Liver (tissue), 9 donors: Measurements from ENCODE around the gene RPS17. TPM values are rescaled to one million over a fixed set of nuclear protein-coding genes. Genes with fewer than 3 reads are reported as not detected.

Experiments used
- DNase-seq: peaks from one replicate; pipeline ENCODE4 v3.0.0-alpha.2; 2017; ENCODE audit warnings: low spot score
- H3K27ac ChIP-seq, 2 donors: one replicate each; pipeline ENCODE4 v1.7.0; 2013; ENCODE audit warnings: inconsistent platforms in 2 of 2, low read length in 2 of 2, control low read depth in 1 of 2, low read depth in 1 of 2, mild to moderate bottlenecking in 1 of 2
- H3K27me3 ChIP-seq, 4 donors: one replicate each; pipeline versions ENCODE4 v1.6.1 to v1.7.0; 2013; ENCODE audit warnings: low read length in 3 of 4, inconsistent platforms in 1 of 4, mild to moderate bottlenecking in 1 of 4, moderate library complexity in 1 of 4; ENCODE audit not compliant: control insufficient read depth in 4 of 4, insufficient read depth in 4 of 4
- H3K36me3 ChIP-seq, 4 donors: one replicate each; pipeline versions ENCODE4 v1.6.1 to v1.7.0; 2013; ENCODE audit warnings: low read length in 3 of 4, mild to moderate bottlenecking in 3 of 4, low read depth in 1 of 4, moderate library complexity in 1 of 4; ENCODE audit not compliant: control insufficient read depth in 4 of 4, insufficient read depth in 3 of 4
- H3K4me1 ChIP-seq, 4 donors: one replicate each; pipeline versions ENCODE4 v1.6.1 to v1.7.0; 2013; ENCODE audit warnings: low read length in 3 of 4, mild to moderate bottlenecking in 3 of 4, moderate library complexity in 1 of 4; ENCODE audit not compliant: control insufficient read depth in 4 of 4, insufficient read depth in 4 of 4
- H3K4me3 ChIP-seq, 3 donors: one replicate each; pipeline versions ENCODE4 v1.6.1 to v1.7.0; 2013; ENCODE audit warnings: low read length in 3 of 3, control low read depth in 1 of 3, low read depth in 1 of 3, mild to moderate bottlenecking in 1 of 3
- H3K9ac ChIP-seq, 2 donors: one replicate each; pipeline ENCODE4 v1.7.0; 2013; ENCODE audit warnings: low read length in 2 of 2, mild to moderate bottlenecking in 2 of 2, moderate library complexity in 2 of 2, control low read depth in 1 of 2, low read depth in 1 of 2
- H3K9me3 ChIP-seq, 4 donors: one replicate each; pipeline versions ENCODE4 v1.6.1 to v1.7.0; 2013; ENCODE audit warnings: low read length in 3 of 4; ENCODE audit not compliant: control insufficient read depth in 4 of 4
- CTCF ChIP-seq: fragments of 150-350 bp; IDR thresholded peaks from 2 replicates; pipeline ENCODE4 v1.5.1; 2017; ENCODE audit warnings: improper control_type of control experiment, low read depth, low read length; ENCODE audit not compliant: missing input control
- EGR1 ChIP-seq, 2 donors: IDR thresholded peaks; 2 replicates each; pipeline ENCODE4 v1.6.1; 2016 to 2018; ENCODE audit warnings: antibody characterized with exemption in 2 of 2, low read depth in 2 of 2
- FOXA1 ChIP-seq: IDR thresholded peaks from 2 replicates; pipeline ENCODE4 v1.6.1; 2016; ENCODE audit warnings: antibody characterized with exemption
- FOXA2 ChIP-seq: IDR thresholded peaks from 2 replicates; pipeline ENCODE4 v1.6.1; 2016; ENCODE audit warnings: antibody characterized with exemption
- GABPA ChIP-seq, 2 donors: IDR thresholded peaks in 1 of 2; conservative IDR thresholded peaks in 1 of 2; 2 replicates each; pipeline ENCODE4 v1.6.1; 2016; ENCODE audit warnings: antibody characterized with exemption in 2 of 2, mild to moderate bottlenecking in 1 of 2, moderate library complexity in 1 of 2
- HNF4A ChIP-seq, 2 donors: conservative IDR thresholded peaks; 2 replicates each; pipeline ENCODE4 v1.6.1; 2016; ENCODE audit warnings: antibody characterized with exemption in 2 of 2, mild to moderate bottlenecking in 2 of 2
- HNF4G ChIP-seq: IDR thresholded peaks from 2 replicates; pipeline ENCODE4 v1.6.1; 2016; ENCODE audit warnings: antibody characterized with exemption
- JUND ChIP-seq, 2 donors: IDR thresholded peaks; 2 replicates each; pipeline ENCODE4 v1.6.1; 2016; ENCODE audit warnings: antibody characterized with exemption in 2 of 2
- MAX ChIP-seq: IDR thresholded peaks from 2 replicates; pipeline ENCODE4 v1.6.1; 2016; ENCODE audit warnings: antibody characterized with exemption
- NR2F2 ChIP-seq: IDR thresholded peaks from 2 replicates; pipeline ENCODE4 v1.6.1; 2016; ENCODE audit warnings: antibody characterized with exemption
- RAD21 ChIP-seq, 2 donors: IDR thresholded peaks; 2 replicates each; pipeline ENCODE4 v1.6.1; 2016; ENCODE audit warnings: antibody characterized with exemption in 2 of 2, mild to moderate bottlenecking in 2 of 2
- REST ChIP-seq: IDR thresholded peaks from 2 replicates; pipeline ENCODE4 v1.6.1; 2016; ENCODE audit warnings: antibody characterized with exemption, mild to moderate bottlenecking
- RXRA ChIP-seq, 2 donors: IDR thresholded peaks; 2 replicates each; pipeline ENCODE4 v1.6.1; 2017 to 2018; ENCODE audit warnings: antibody characterized with exemption in 2 of 2, mild to moderate bottlenecking in 1 of 2
- SP1 ChIP-seq: IDR thresholded peaks from 2 replicates; pipeline ENCODE4 v1.6.1; 2018; ENCODE audit warnings: antibody characterized with exemption, mild to moderate bottlenecking
- TAF1 ChIP-seq: conservative IDR thresholded peaks from 2 replicates; pipeline ENCODE4 v1.6.1; 2016; ENCODE audit warnings: antibody characterized with exemption, mild to moderate bottlenecking
- YY1 ChIP-seq: IDR thresholded peaks from 2 replicates; pipeline ENCODE4 v1.6.1; 2016; ENCODE audit warnings: antibody characterized with exemption, mild to moderate bottlenecking
- WGBS: extraction: QIAGEN DNeasy Blood & Tissue Kit; methylation state at CpG from one replicate; pipeline ENCODE4 v1.1.7; 2013; 5-methylcytosine and 5-hydroxymethylcytosine counted together
- polyA plus RNA-seq, 2 donors: library from polyadenylated mRNA; stranded (reverse) in 1 of 2; unstranded in 1 of 2; fragments of 200-250 nt in 1 of 2; fragments of >200 nt in 1 of 2; fragmentation: Nextera tagmentation in 1 of 2; extraction: Ambion mirVana in 1 of 2; gene quantifications; one replicate each; pipeline versions ENCODE4 v1.2.1 to v1.2.3, GENCODE V29; 2013 to 2015
- total RNA-seq, 2 donors: library from RNA; depleted of rRNA; stranded (reverse); fragments of >200 nt; gene quantifications; one replicate each; pipeline ENCODE4 v1.2.3, GENCODE V29; 2014
- TF ChIP-seq, protein P1 (sequence below): IDR thresholded peaks from 2 replicates; pipeline ENCODE4 v1.6.1; 2016; ENCODE audit warnings: antibody characterized with exemption
- TF ChIP-seq, protein P2 (sequence below): IDR thresholded peaks from 2 replicates; pipeline ENCODE4 v1.6.1; 2016; ENCODE audit warnings: antibody characterized with exemption
- donor health status: healthy.
- donor health status: healthy.
- donor health status: healthy.
- donor health status: healthy.
- donor health status: healthy.

RPS17 gene
- total and polyA plus RNA-seq, 4 donors, result 283 to 1,607 (median 689) TPM

- no peak overlapping the region for H3K4me3 ChIP-seq
- TF ChIP-seq RXRA (IDR thresholded peaks at IDR 0.05), result no peak
- H3K9ac ChIP-seq, result no peak overlapping the region
- DNase-seq, result no peak
- no peak overlapping the region for H3K27ac ChIP-seq
- no peaks in the 10 kb centered on the region for H3K4me1 ChIP-seq
- 69% methylated on average over 5 of the region's 5 CpGs for WGBS
- no peaks in the 10 kb centered on the region for H3K9me3 ChIP-seq
- H3K36me3 ChIP-seq, result no peaks in the 10 kb centered on the region
- H3K27me3 ChIP-seq, result no peaks in the 10 kb centered on the region
Measured at GRCh38 chr15:82551646-82552247, 11.5 kb upstream of the RPS17 start.

- Histone ChIP-seq H3K4me3 (no peak overlapping the region), H3K27ac (no peak overlapping the region), H3K9me3 (no peaks in the 10 kb centered on the region), H3K9ac (no peak overlapping the region), H3K36me3 (no peaks in the 10 kb centered on the region), H3K27me3 (no peaks in the 10 kb centered on the region), H3K4me1 (no peaks in the 10 kb centered on the region)
- WGBS, result 92% methylated on average over 9 of the region's 9 CpGs
- DNase-seq, result no peak
- TF ChIP-seq FOXA1, result no peak
- TF ChIP-seq RAD21 (IDR thresholded peaks at IDR 0.05), result no peak
- TF ChIP-seq, protein P1, sequence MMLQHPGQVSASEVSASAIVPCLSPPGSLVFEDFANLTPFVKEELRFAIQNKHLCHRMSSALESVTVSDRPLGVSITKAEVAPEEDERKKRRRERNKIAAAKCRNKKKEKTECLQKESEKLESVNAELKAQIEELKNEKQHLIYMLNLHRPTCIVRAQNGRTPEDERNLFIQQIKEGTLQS, result no peak
- no peak for TF ChIP-seq TAF1
- no peak for TF ChIP-seq SP1
- no peak for TF ChIP-seq CTCF
- no peak for TF ChIP-seq NR2F2
- no peak for TF ChIP-seq HNF4A (conservative IDR thresholded peaks at IDR 0.05)
- TF ChIP-seq FOXA2, result no peak
- TF ChIP-seq, protein P2, sequence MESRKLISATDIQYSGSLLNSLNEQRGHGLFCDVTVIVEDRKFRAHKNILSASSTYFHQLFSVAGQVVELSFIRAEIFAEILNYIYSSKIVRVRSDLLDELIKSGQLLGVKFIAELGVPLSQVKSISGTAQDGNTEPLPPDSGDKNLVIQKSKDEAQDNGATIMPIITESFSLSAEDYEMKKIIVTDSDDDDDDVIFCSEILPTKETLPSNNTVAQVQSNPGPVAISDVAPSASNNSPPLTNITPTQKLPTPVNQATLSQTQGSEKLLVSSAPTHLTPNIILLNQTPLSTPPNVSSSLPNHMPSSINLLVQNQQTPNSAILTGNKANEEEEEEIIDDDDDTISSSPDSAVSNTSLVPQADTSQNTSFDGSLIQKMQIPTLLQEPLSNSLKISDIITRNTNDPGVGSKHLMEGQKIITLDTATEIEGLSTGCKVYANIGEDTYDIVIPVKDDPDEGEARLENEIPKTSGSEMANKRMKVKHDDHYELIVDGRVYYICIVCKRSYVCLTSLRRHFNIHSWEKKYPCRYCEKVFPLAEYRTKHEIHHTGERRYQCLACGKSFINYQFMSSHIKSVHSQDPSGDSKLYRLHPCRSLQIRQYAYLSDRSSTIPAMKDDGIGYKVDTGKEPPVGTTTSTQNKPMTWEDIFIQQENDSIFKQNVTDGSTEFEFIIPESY, result no peak
- TF ChIP-seq HNF4G, result no peak
- TF ChIP-seq GABPA (IDR thresholded peaks at IDR 0.05 in 1 of 2, conservative IDR thresholded peaks at IDR 0.05 in 1 of 2), result no peak
- no peak for TF ChIP-seq MAX
- no peak for TF ChIP-seq REST
- TF ChIP-seq RXRA (IDR thresholded peaks at IDR 0.05), result no peak
- no peak for TF ChIP-seq YY1
- no peak for TF ChIP-seq EGR1 (IDR thresholded peaks at IDR 0.05; ENCODE audit: low read depth in 2 of 2)
- TF ChIP-seq JUND (IDR thresholded peaks at IDR 0.05), result no peak
Measured at GRCh38 chr15:82549199-82549665, 9.0 kb upstream of the RPS17 start.
